HG02623 (cell line): ENCODE data around the gene ARHGAP25.

Experiments used
- ATAC-seq: cut with Tn5 transposase; IDR thresholded peaks from one replicate; pipeline ENCODE4 v1.9.1; 2021; ENCODE audit warnings: moderate library complexity; ENCODE audit not compliant: unreplicated experiment

ARHGAP25 gene

GRCh38 chr2:68764806-68765311 lies 30.2 kb downstream of the ARHGAP25 start:
- no peak for ATAC-seq

GRCh38 chr2:68765739-68766375 lies 31.2 kb downstream of the ARHGAP25 start:
- ATAC-seq: no peak

- no peak for ATAC-seq
Observed at GRCh38 chr2:68766376-68766845, 31.8 kb downstream of the ARHGAP25 start.

GRCh38 chr2:68767031-68767961 lies 32.7 kb downstream of the ARHGAP25 start:
- no peak for ATAC-seq

GRCh38 chr2:68767996-68768395 lies 33.4 kb downstream of the ARHGAP25 start:
- no peak for ATAC-seq

DNA sequence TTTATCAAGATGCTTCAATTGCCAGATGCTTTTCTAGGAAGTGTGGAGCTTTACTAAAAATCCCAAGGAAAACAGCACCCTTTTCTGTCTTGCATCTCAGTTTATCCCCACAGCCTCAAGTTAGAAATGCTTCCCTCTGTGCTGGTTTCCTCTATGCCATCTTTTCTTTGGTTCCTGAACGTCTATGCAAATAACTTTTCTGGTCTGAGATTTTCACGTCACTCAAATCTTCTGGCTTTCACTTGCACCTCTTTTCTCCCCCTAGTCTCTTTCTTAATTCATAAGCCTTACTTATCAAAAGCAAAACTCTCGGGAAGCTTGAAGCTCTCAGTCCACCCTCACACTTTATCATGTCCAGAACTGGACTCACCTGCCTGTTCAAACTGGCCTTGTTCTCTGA lies 33.9 kb downstream of the ARHGAP25 start:
- ATAC-seq: no peak

GRCh38 chr2:68768951-68769350 lies 34.3 kb downstream of the ARHGAP25 start:
- no peak for ATAC-seq

DNA sequence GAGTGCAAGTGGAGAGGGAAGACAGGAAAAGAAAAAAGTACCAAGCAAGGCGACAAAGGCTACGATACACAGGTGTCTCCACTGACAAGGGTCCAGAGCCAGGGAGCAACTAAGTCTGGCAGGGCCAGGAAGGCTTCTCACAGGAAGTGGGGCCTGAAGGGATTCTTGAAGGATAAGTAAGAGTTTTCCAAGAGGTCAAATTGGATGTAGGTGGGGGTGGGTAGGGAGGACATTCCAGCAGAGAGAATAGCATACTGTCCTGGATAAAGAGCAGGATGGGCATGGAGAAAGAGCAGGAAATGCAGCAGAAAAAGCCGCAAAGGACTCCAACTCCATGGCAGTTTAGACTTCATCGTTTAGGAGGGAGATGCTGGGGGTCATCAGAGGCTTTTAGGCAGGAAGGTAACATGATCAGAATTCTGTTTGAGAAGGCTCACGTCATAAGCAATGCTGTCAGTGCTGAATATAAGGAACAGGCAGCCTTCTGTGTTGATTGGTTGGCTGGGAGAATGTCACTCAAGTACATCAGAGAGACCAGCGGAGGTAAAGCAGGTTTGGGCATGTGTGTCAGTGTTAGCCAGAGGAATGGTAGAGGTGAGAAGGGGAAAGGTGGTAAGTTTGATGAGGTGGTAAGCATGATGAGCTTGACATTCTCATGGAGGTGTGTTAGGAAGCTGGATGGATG lies 35.1 kb downstream of the ARHGAP25 start:
- ATAC-seq: no peak

GRCh38 chr2:68770271-68771111 lies 35.9 kb downstream of the ARHGAP25 start:
- no peak for ATAC-seq

DNA sequence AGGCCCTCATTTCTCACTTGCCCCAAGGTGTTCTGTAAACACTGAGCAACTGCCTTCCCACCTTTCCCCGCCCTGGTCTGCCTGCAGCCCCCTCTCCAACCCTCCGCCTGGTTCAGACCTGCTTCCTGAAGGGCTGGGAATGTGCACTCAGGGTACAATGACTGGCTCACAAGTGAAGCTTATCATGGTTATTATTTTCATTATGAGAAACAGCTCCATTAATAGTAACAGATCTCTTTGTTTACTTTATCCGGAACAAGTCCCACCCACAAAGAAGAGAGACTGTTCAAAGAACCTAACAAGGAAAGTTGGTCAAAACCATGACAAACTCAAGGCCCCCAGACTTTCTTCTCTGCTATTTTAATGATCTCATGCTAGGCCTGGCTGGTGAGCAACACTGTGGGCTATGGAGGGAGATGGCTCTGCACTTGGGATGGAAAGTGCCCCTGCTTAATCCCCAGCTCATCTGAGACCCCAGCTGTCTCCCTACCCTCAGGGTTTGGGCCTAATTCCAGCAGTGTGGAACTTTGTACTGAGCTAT lies 36.7 kb downstream of the ARHGAP25 start:
- no peak for ATAC-seq

GRCh38 chr2:68772109-68772508 lies 37.5 kb downstream of the ARHGAP25 start:
- ATAC-seq: no peak

DNA sequence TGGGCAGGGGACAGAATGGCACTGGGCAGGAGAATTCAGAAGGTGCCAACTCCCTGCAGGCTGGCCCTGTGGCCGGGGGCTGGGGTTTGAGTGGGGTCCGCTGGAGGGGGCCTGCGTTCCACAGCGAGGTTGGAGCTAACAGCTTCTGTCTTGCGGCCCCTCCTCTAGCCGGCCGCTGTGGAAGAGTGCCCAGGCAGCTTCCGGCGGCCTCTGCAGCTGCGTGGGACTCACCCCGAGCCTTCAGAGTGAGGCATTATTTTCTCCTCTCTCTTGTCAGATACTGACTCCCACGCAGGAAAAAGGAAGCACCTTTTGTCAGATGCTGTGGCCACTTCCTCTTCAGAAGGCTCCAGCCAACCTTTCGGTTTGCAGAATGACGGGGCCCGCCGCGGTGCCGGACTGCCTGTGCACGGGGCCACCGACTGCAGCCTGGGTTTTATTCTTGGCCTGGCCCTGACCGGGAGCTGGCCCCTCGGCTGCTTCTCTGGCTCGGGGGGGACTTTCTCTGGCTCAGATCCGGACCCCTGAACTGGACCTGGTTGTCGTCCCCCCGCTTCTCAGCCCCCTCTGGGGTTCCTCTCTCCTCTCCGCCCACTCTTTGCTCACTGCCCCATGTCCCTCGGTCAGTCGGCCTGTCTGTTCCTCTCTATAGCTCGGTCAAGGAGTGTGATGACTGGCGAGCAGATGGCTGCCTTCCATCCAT lies 40.1 kb downstream of the ARHGAP25 start:
- peak; percentile 90 for ATAC-seq

GRCh38 chr2:68775272-68775842 lies 40.7 kb downstream of the ARHGAP25 start:
- ATAC-seq: no peak

DNA sequence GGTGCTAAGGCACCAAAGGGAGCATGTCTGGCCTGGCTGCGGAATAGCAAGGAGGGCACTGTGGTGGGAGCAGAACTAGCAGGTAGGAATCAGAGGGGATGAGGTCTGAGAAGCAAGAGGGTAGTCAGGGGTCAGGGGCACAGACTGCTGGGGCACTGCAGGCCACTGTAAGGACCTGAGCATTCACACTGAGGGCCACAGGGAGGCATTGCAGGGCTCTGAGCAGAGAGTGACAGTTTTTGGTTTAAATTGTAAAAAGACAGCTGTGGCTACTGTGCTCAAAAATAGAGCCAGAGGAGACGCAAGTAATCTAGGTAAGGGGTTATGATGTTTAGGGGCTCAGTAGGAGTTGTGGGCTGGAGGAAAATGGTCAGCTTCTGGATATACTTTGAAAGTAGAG lies 41.5 kb downstream of the ARHGAP25 start:
- ATAC-seq: no peak

- no peak for ATAC-seq
Observed at GRCh38 chr2:68779595-68779994, 45.0 kb downstream of the ARHGAP25 start.

DNA sequence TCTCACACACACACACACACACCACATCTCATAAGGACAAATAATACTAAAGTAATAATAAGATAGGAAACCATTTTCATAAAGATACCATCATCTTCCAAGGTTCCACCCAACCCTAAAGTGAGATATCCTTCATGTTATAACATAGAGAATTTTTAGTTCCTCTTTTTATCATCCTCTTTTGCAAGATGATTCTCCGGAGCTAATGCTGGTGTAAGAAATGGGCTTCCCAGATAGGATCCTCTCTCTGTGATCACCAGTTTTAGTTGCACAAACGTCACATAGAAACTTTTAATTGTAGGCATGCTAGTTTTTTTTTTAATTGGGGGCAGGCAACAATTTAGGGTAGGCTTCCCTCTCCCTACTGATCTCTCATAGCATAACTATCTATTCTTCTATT lies 49.6 kb downstream of the ARHGAP25 start:
- no peak for ATAC-seq

- ATAC-seq: no peak
Observed at GRCh38 chr2:68784915-68785314, 50.3 kb downstream of the ARHGAP25 start.

GRCh38 chr2:68787356-68787755 lies 52.7 kb downstream of the ARHGAP25 start:
- ATAC-seq: no peak

GRCh38 chr2:68789603-68790002 lies 55.0 kb downstream of the ARHGAP25 start:
- peak; percentile 99 for ATAC-seq
